GM23338 (cell line): ENCODE data around the gene SLC41A3. TPM values are rescaled to one million over a fixed set of nuclear protein-coding genes. Genes with fewer than 3 reads are reported as not detected.

Experiments
- ATAC-seq: fragments of 200-7000 bp; cut with Tn5 transposase; 3 replicates; pipeline ENCODE4 v1.9.1; 2020
- DNase-seq: peaks from one replicate; pipeline ENCODE4 v3.0.0-alpha.2; 2015; ENCODE audit warnings: low spot score
- H2AFZ ChIP-seq: fragments of 200-600 bp; sonication (generic); 2 replicates; pipeline ENCODE4 v1.8.0; 2016; ENCODE audit warnings: antibody characterized with exemption, mild to moderate bottlenecking, moderate library complexity
- H3F3A ChIP-seq: fragments of 200-600 bp; sonication (generic); replicated peaks from 2 replicates; pipeline ENCODE4 v1.8.0; 2017; ENCODE audit warnings: antibody characterized with exemption, mixed run types, low read depth
- H3K27ac ChIP-seq: fragments of 200-600 bp; sonication (generic); 2 replicates; pipeline ENCODE4 v1.6.1; 2016; ENCODE audit warnings: low read depth
- H3K27me3 ChIP-seq: fragments of 200-600 bp; sonication (generic); 2 replicates; pipeline ENCODE4 v1.8.0; 2016; ENCODE audit warnings: mild to moderate bottlenecking, mixed run types, moderate library complexity; ENCODE audit not compliant: insufficient read depth
- H3K36me3 ChIP-seq: fragments of 200-600 bp; sonication (generic); 2 replicates; pipeline ENCODE4 v1.8.0; 2016; ENCODE audit warnings: mild to moderate bottlenecking; ENCODE audit not compliant: insufficient read depth
- H3K4me1 ChIP-seq: fragments of 200-600 bp; sonication (generic); 2 replicates; pipeline ENCODE4 v1.8.0; 2016; ENCODE audit warnings: mild to moderate bottlenecking, moderate library complexity; ENCODE audit not compliant: insufficient read depth
- H3K4me2 ChIP-seq: fragments of 200-600 bp; sonication (generic); 2 replicates; pipeline ENCODE4 v1.7.1; 2017; ENCODE audit warnings: mixed run types
- H3K4me3 ChIP-seq: fragments of 200-600 bp; sonication (generic); 2 replicates; pipeline ENCODE4 v1.6.1; 2016; ENCODE audit warnings: mixed run types
- H3K79me2 ChIP-seq: fragments of 200-600 bp; sonication (generic); replicated peaks from 2 replicates; pipeline ENCODE4 v1.8.0; 2017; ENCODE audit warnings: mild to moderate bottlenecking; ENCODE audit not compliant: insufficient read depth
- H3K9me2 ChIP-seq: fragments of 200-600 bp; sonication (generic); 2 replicates; pipeline ENCODE4 v1.8.0; 2017; ENCODE audit not compliant: insufficient read depth
- H4K20me1 ChIP-seq: fragments of 200-600 bp; sonication (generic); replicated peaks from 2 replicates; pipeline ENCODE4 v1.8.0; 2017; ENCODE audit warnings: mild to moderate bottlenecking; ENCODE audit not compliant: insufficient read depth
- H3K27ac Mint-ChIP-seq: 2 replicates; pipeline ENCODE4 v1.8.0; 2020; ENCODE audit warnings: inconsistent platforms, mild to moderate bottlenecking, moderate library complexity, mixed read lengths
- H3K27me3 Mint-ChIP-seq: 3 replicates; pipeline ENCODE4 v1.8.0; 2022; ENCODE audit warnings: low read depth, mild to moderate bottlenecking, moderate library complexity, mixed read lengths, inconsistent platforms; ENCODE audit not compliant: insufficient read depth, poor library complexity
- H3K36me3 Mint-ChIP-seq: 3 replicates; pipeline ENCODE4 v1.8.0; 2021; ENCODE audit warnings: low read depth, mild to moderate bottlenecking, inconsistent platforms, moderate library complexity, mixed read lengths
- H3K4me1 Mint-ChIP-seq: 3 replicates; pipeline ENCODE4 v1.8.0; 2020; ENCODE audit warnings: mild to moderate bottlenecking, inconsistent platforms, mixed read lengths
- H3K4me3 Mint-ChIP-seq: 3 replicates; pipeline ENCODE4 v1.8.0; 2021; ENCODE audit warnings: moderate library complexity, mild to moderate bottlenecking, inconsistent platforms, mixed read lengths
- H3K9me3 Mint-ChIP-seq: 3 replicates; pipeline ENCODE4 v1.8.0; 2020; ENCODE audit warnings: moderate library complexity, mild to moderate bottlenecking, inconsistent platforms, mixed read lengths
- CREB1 ChIP-seq: fragments of 250-450 bp; sonication (Bioruptor Pico); IDR thresholded peaks from 2 replicates; pipeline ENCODE4 v1.5.0; 2020; ENCODE audit warnings: low read depth, mild to moderate bottlenecking, moderate library complexity
- CTCF ChIP-seq, 2 experiments: fragments of 200-600 bp in 1 of 2; sonication (generic) in 1 of 2; conservative IDR thresholded peaks; 2 replicates each; pipeline versions ENCODE4 v1.5.1 to v1.6.1; 2016 to 2017; ENCODE audit warnings: antibody characterized with exemption in 2 of 2, low read depth in 2 of 2, mild to moderate bottlenecking in 2 of 2, moderate library complexity in 1 of 2
- EZH2 ChIP-seq: fragments of 200-600 bp; sonication (generic); IDR thresholded peaks from one replicate; pipeline ENCODE4 v1.8.0; 2017; ENCODE audit warnings: antibody characterized with exemption, mild to moderate bottlenecking, low read depth; ENCODE audit not compliant: unreplicated experiment
- EZH2phosphoT487 ChIP-seq: fragments of 200-600 bp; sonication (generic); IDR thresholded peaks from one replicate; pipeline ENCODE4 v1.8.1; 2018; ENCODE audit warnings: antibody characterized with exemption; ENCODE audit not compliant: unreplicated experiment
- JUNB ChIP-seq: IDR thresholded peaks from one replicate; pipeline ENCODE4 v1.6.1; 2016; ENCODE audit warnings: antibody characterized with exemption; ENCODE audit not compliant: unreplicated experiment
- NANOG ChIP-seq: IDR thresholded peaks from 2 replicates; pipeline ENCODE4 v1.6.1; 2016; ENCODE audit warnings: antibody characterized with exemption, borderline replicate concordance
- POLR2AphosphoS5 ChIP-seq: IDR thresholded peaks from 2 replicates; pipeline ENCODE4 v1.6.1; 2016; ENCODE audit warnings: antibody characterized with exemption, low read depth
- REST ChIP-seq: IDR thresholded peaks from one replicate; pipeline ENCODE4 v1.6.1; 2018; ENCODE audit warnings: antibody characterized with exemption; ENCODE audit not compliant: unreplicated experiment
- STAT1 ChIP-seq: IDR thresholded peaks from one replicate; pipeline ENCODE4 v1.6.1; 2016; ENCODE audit warnings: antibody characterized with exemption; ENCODE audit not compliant: unreplicated experiment
- ZNF114 ChIP-seq: fragments of 250-450 bp; sonication (Bioruptor Pico); IDR thresholded peaks from 2 replicates; pipeline ENCODE4 v1.5.0; 2020; ENCODE audit warnings: mild to moderate bottlenecking, moderate library complexity
- ZNF331 ChIP-seq: fragments of 250-450 bp; sonication (Bioruptor Pico); IDR thresholded peaks from 2 replicates; pipeline ENCODE4 v1.5.0; 2020; ENCODE audit warnings: low read depth, mild to moderate bottlenecking, moderate library complexity
- ZNF462 ChIP-seq: fragments of 250-450 bp; sonication (Bioruptor Pico); IDR thresholded peaks from 2 replicates; pipeline ENCODE4 v1.5.0; 2020; ENCODE audit warnings: mild to moderate bottlenecking, moderate library complexity
- polyA plus RNA-seq: library from polyadenylated mRNA; unstranded; fragments of >200 nt; fragmentation: Nextera tagmentation; extraction: Ambion mirVana; gene quantifications from 2 replicates; pipeline ENCODE4 v1.2.1, GENCODE V29; 2016
- total RNA-seq: library from RNA; depleted of rRNA; stranded (reverse); fragments of >200 nt; shearing (Covaris generic); gene quantifications from 2 replicates; pipeline ENCODE4 v1.2.3, GENCODE V29; 2014
- TF ChIP-seq, protein P1 (sequence below): IDR thresholded peaks from 2 replicates; pipeline ENCODE4 v1.6.1; 2016; ENCODE audit warnings: antibody characterized with exemption

Gene SLC41A3
- total and polyA plus RNA-seq, 2 experiments from 2014 or later: 12.1 to 29.8 TPM

DNA sequence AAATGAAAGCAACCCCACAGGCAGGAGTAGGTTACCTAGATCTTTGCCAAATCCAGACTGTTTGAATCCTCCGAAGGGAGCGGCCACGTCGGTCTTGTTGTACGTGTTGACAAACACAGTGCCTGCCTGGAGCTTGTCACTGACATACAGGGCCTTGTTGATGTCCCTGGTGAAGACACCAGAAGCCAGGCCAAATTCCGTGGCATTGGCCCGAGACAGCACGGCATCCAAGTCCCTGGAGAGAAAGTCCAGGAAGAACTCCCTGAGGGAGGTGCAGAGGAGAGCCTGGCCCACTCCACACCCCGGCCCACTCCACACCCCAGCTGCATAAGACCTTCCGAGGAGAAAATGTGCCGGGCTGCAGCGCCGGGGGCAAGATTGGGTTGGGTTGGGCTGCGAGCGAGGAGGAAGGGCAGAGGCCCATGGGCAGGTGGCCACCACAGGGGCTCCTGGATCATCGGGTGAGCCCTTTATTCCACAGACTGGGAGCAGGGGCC is 21.8 kb upstream of the SLC41A3 start:
- Mint-ChIP-seq H3K27ac (no peak overlapping the region), H3K9me3 (peaks cover 3% of the 10 kb centered on the region; the same call in 1 of the 3 replicates), H3K36me3 (no peaks in the 10 kb centered on the region), H3K4me1 (no peaks in the 10 kb centered on the region; the same call in 2 of the 3 replicates), H3K4me3 (no peak overlapping the region), H3K27me3 (peaks cover 2% of the 10 kb centered on the region)
- DNase-seq (no peak), ATAC-seq (no peak)
- TF ChIP-seq POLR2AphosphoS5 (no peak), STAT1 (no peak), JUNB (no peak), ZNF114 (no peak), EZH2 (no peak), CREB1 (CRISPR knock-in tag) (no peak), NANOG (no peak), EZH2phosphoT487 (no peak), ZNF462 (CRISPR knock-in tag) (no peak), REST (no peak), ZNF331 (CRISPR knock-in tag) (no peak), CTCF (conservative IDR thresholded peaks at IDR 0.05; ENCODE audit: low read depth in 2 of 2) (no peak)
- TF ChIP-seq, protein P1, sequence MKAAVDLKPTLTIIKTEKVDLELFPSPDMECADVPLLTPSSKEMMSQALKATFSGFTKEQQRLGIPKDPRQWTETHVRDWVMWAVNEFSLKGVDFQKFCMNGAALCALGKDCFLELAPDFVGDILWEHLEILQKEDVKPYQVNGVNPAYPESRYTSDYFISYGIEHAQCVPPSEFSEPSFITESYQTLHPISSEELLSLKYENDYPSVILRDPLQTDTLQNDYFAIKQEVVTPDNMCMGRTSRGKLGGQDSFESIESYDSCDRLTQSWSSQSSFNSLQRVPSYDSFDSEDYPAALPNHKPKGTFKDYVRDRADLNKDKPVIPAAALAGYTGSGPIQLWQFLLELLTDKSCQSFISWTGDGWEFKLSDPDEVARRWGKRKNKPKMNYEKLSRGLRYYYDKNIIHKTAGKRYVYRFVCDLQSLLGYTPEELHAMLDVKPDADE: no peak
- no peaks in the 10 kb centered on the region for H4K20me1 ChIP-seq
- no peaks in the 10 kb centered on the region for H3K9me2 ChIP-seq
- H3K79me2 ChIP-seq: no peaks in the 10 kb centered on the region
- no peaks in the 10 kb centered on the region for H3K4me1 ChIP-seq
- H2AFZ ChIP-seq: no peak overlapping the region
- no peak overlapping the region for H3K4me2 ChIP-seq
- no peak overlapping the region for H3K27ac ChIP-seq
- H3K36me3 ChIP-seq: no peaks in the 10 kb centered on the region
- H3F3A ChIP-seq: no peaks in the 10 kb centered on the region
- no peak overlapping the region for H3K4me3 ChIP-seq
- H3K27me3 ChIP-seq: no peaks in the 10 kb centered on the region
